ENCODE data around the gene MAP3K13.

MAP3K13 gene

DNA sequence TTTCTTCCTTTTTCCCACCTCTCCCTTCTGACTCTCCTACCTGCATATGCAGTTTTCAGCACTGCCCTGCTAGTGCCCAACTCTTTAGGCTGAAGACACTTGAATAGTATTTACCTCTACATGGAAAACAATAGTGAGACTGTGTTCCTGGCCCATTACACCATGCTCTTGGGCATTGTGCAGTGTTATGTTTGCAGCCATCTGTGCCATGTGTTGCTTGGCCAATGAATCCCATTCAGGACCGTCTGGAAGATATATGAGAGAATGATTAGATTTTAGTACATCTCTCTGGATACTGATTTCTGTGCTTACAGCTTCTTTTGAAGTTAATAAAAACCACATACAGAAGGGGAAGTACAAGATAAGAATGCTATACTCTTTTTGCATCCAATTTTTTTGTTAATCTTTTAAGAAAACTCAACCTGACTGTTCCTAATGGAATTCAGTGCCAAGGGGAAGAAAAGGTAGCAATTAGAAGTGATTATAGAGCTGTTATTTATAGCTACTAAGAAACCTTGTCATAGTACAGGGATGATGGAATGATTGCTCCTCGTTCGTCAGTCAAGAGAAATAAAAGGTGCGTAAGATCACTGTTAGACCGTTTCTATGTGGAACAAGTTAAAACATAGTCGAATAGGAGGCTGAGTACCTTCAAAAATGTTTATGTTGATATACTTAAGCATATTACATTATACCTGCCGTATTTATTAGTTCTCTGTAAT, 77.0 kb downstream of the MAP3K13 start:
- no peak for TF ChIP-seq GATA3 (IDR thresholded peaks at IDR 0.05; ENCODE audit: low read depth, low read length)
- no peak for TF ChIP-seq GATA2 (IDR thresholded peaks at IDR 0.05; ENCODE audit: low read depth, low read length)

DNA sequence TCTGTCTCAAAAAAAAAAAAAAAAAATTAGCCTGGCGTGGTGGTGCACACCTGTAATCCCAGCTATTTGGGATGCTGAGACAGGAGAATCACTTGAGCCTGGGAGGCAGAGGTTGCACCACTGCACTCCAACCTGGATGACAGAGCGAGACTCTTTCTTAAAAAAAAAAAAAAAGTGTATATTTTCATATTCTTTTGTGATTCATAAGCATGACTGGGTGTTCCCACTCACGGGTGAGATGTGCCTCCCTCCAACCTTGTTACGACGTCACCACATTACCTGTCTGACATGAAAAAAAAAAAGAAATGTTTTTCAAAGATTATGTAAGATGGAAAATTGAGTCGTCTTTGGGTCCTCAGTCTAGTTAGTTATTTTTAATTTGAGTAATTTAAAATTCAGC, 79.1 kb downstream of the MAP3K13 start:
- TF ChIP-seq GATA3 (IDR thresholded peaks at IDR 0.05; ENCODE audit: low read depth, low read length) (no peak), GATA2 (IDR thresholded peaks at IDR 0.05; ENCODE audit: low read depth, low read length) (no peak)

DNA sequence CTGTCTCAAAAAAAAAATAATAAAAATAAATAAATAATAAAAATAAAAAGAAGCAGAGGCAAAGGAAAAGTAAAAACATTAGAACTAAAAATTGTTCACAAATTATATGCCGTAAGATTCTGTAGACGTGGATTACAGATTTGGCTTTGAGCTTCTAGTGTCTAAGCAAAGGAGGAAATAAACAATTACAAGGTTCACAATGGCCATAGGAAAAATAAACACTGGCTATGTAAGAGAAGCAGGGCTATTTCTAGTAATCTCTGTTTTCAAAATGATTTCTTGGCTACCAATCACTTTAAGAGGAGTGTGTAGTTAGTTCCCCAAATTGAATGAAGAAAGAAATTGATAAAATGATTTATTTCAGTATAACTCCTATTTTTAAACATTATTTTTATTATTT, 81.4 kb downstream of the MAP3K13 start:
- no peak for TF ChIP-seq GATA3 (IDR thresholded peaks at IDR 0.05; ENCODE audit: low read depth, low read length)
- no peak for TF ChIP-seq GATA2 (IDR thresholded peaks at IDR 0.05; ENCODE audit: low read depth, low read length)

DNA sequence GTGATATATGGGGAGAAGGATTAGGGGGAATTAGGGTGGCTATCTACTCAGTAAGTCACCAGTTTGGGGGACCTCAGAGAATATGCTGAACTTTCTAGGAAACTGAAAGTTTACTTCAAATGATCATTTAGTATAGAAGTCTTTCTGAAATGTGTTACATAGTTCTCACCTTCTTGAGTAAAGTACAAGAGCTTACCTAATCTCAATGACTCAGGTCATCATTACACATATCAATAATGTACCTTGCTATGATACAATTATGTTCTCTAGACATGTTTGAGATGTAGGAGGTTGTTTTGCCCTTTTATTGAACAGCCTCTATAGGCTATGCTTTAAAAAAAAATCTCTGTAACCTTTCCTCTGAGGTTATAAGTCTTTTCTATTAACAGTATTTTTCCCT, 85.2 kb downstream of the MAP3K13 start:
- TF ChIP-seq GATA3 (IDR thresholded peaks at IDR 0.05; ENCODE audit: low read depth, low read length) = no peak
- no peak for TF ChIP-seq GATA2 (IDR thresholded peaks at IDR 0.05; ENCODE audit: low read depth, low read length)

DNA sequence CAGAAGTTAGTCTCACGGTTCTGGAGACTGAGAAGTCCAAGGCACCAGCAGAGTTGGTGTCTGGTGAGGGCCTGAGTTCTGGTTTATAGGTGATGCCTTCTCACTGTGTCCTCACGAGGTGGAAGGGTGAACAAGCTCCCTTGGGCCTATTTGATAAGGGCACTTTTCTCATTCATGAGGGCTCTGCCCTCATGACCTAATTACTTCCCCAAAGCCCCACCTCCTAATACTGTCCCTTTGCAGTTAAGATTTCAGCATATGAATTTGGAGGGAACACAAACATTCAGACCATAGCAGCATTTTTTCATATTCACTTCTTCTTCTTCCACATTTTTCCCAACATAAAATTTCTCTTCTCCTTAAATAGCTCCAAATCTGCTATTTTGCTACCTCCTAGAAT, 94.4 kb downstream of the MAP3K13 start:
- TF ChIP-seq GATA2 (IDR thresholded peaks at IDR 0.05; ENCODE audit: low read depth, low read length) (no peak), GATA3 (IDR thresholded peaks at IDR 0.05; ENCODE audit: low read depth, low read length) (no peak)

DNA sequence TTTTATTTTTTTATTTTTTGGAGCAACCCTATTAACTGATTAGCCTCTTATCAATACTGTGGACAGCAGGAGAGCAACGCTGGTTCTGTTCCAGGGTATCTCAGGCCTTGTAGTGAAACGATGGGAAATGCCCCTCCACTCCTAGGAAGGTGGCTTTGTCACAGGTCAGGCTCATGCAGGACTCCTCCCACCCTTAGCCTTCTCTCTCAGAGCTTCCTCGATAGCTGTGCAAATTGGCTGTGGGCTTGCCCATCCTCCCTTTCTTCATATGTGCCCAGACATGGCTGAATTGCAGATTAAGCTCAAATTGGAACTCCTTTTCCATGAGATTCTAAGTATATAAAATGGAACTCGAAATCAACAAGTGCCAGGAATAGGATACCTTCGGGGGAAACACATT, 97.4 kb downstream of the MAP3K13 start:
- no peak for TF ChIP-seq GATA2 (IDR thresholded peaks at IDR 0.05; ENCODE audit: low read depth, low read length)
- no peak for TF ChIP-seq GATA3 (IDR thresholded peaks at IDR 0.05; ENCODE audit: low read depth, low read length)

DNA sequence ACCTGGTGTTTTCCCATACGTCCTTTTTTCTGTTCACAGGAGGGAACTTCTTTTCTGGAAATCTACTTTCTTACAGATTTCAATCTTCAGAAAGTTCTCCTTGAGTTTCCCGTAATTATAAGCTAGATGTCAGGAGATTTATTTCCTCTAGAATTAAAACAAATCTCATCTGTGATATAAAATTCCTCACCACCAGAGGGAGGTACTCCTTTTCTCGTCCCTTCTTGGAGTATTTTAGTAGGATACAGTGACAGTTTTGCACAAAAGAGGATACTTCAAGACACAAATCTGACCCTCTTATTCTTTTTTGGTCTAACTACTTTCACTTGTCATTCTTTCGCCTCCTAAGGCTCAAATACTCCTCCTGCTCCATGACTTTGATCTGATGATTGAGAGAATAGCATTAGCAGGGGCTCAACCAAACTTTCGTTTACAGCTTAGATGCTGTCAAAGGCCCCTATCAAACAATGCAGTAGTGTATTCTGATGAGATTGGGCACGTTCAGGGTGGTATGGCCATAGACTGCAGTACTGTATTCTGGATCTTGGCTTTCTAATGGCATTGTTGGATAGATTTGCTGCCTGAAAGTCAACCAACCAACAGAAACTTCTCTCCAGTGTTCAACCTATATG, 97.9 kb downstream of the MAP3K13 start:
- TF ChIP-seq GATA2 (IDR thresholded peaks at IDR 0.05; ENCODE audit: low read depth, low read length) (no peak), GATA3 (IDR thresholded peaks at IDR 0.05; ENCODE audit: low read depth, low read length) (no peak)

DNA sequence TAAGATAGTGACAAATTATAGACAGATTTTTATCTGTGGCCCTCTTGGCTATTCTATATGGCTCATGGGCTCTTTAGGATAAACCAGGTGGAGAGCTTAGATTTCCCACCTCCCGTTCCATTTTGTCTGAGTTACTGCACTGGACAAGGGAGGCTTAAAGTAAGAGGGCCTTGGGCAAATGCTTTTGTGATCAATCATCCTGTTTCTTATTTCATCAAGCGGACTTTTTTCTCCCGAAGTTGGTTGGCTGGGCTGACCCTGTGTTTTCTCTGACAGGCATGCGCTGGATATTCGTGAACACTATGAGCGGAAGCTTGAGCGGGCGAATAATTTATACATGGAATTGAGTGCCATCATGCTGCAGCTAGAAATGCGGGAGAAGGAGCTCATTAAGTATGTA, 102.5 kb downstream of the MAP3K13 start:
- TF ChIP-seq GATA2 (IDR thresholded peaks at IDR 0.05; ENCODE audit: low read depth, low read length) (no peak), GATA3 (IDR thresholded peaks at IDR 0.05; ENCODE audit: low read depth, low read length) (no peak)

DNA sequence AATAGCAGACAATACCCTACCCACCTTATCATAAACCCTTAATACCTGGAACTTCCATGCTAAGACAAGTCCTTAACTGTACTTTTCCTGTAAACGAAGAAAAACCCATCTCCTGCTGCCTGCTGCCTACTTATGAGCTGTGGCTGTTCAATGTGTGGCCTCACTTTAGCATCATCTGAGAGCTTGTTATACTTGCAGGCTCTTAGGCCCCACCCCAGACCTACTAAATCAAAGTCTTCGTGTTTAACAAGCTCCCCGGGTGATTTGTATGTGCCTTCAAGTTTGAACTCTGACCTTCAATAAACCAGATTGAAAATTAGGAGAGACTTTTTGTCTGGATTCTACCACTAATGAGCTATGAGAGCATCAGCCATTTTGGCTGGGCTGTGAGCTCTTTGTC, 106.6 kb downstream of the MAP3K13 start:
- TF ChIP-seq GATA2 (IDR thresholded peaks at IDR 0.05; ENCODE audit: low read depth, low read length) (no peak), GATA3 (IDR thresholded peaks at IDR 0.05; ENCODE audit: low read depth, low read length) (no peak)

DNA sequence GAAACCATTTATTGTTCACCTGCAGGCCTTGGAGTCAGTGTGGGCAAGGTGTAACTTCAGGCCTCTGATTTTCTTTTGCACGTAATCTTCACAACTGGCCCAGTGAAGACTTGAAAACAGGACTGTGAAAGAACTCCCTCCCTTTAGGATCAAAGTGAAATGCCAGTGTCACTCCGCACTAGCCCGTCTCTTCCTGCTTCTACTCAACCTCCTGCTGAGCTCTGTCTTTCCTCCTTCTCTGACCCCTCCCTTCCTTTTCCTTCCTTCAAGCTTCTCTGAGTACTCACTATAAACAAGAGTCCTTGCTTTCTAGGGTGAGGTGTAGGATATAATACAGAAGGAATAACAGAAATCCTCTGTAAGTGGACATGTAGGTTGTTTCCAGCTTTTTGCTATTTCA, 107.4 kb downstream of the MAP3K13 start:
- TF ChIP-seq GATA3 (IDR thresholded peaks at IDR 0.05; ENCODE audit: low read depth, low read length) (no peak), GATA2 (IDR thresholded peaks at IDR 0.05; ENCODE audit: low read depth, low read length) (no peak)

DNA sequence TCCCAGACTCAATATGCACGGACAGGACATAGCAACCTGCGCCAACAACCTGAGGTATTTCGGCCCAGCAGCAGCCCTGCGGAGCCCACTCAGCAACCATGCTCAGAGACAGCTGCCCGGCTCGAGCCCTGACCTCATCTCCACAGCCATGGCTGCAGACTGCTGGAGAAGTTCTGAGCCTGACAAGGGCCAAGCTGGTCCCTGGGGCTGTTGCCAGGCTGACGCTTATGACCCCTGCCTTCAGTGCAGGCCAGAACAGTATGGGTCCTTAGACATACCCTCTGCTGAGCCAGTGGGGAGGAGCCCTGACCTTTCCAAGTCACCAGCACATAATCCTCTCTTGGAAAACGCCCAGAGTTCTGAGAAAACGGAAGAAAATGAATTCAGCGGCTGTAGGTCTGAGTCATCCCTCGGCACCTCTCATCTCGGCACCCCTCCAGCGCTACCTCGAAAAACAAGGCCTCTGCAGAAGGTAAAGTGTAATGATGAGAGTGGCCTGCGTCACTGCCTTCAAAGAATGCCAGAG, 110.4 kb downstream of the MAP3K13 start:
- TF ChIP-seq GATA2 (IDR thresholded peaks at IDR 0.05; ENCODE audit: low read depth, low read length) (no peak), GATA3 (IDR thresholded peaks at IDR 0.05; ENCODE audit: low read depth, low read length) (no peak)

DNA sequence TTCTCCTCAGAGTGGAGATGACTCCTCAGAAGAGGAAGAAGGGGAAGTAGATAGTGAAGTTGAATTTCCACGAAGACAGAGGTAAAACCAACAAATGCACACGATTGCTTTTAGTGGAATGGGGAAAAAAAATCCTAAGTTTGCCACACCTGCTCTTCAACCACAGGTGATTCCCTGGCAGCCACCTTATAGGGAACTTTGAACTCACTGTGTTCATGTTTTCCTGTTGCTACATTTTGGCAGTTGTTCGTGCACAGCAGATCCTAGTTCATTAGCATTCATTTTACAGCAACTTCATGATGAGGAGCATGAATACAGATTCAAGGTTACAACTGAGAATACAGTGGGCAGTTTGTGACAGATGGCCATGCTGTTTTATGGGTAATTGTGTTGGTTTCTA, 114.4 kb downstream of the MAP3K13 start:
- TF ChIP-seq GATA2 (IDR thresholded peaks at IDR 0.05; ENCODE audit: low read depth, low read length) (no peak), GATA3 (IDR thresholded peaks at IDR 0.05; ENCODE audit: low read depth, low read length) (no peak)

DNA sequence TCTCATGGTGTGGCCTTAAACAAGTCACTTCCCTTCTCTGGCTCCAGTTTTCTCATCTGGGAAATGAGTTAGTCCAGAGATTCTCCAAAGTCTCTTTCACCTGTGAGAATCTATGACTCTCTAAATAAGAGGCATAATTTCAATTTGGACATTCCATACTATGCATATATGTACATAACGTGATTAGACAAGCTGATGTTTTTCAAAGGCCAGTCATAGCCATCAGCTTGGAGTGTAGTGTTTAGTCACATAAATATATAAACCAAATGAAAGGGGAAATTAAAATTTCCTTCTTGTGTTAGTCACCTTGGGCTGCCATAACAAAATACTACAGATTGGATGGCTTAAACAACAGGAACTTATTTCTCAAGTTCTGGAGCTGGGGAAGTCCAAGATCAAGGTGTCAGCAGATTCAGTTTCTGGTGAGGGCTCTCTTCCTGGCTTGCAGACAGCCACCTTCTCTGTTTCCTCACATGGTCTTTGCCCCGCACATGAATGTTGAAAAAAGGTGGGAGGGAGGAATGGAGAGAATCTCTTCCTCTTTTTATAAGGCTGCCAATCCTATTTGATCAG, 116.5 kb downstream of the MAP3K13 start:
- TF ChIP-seq GATA3 (IDR thresholded peaks at IDR 0.05; ENCODE audit: low read depth, low read length) = no peak
- TF ChIP-seq GATA2 (IDR thresholded peaks at IDR 0.05; ENCODE audit: low read depth, low read length) = no peak

DNA sequence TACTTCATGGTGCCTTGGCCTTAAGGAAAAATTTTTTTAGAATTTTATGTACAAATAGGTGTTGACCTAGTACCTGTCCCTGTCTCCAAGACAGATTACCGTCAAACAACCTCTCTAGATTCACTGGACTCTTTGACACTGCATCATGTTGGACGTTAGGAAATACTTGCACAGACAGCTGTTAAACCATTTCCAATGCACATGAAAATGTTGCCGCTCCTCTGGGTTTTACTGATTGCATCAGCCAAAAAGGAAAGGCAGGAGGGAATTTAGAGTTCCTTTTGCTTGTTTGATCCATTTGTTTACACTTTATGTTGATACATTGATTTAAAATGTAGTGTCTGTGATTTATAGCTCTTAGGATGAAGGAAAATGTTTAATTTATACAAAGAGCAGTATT, 121.4 kb downstream of the MAP3K13 start:
- no peak for TF ChIP-seq GATA3 (IDR thresholded peaks at IDR 0.05; ENCODE audit: low read depth, low read length)
- TF ChIP-seq GATA2 (IDR thresholded peaks at IDR 0.05; ENCODE audit: low read depth, low read length) = no peak

DNA sequence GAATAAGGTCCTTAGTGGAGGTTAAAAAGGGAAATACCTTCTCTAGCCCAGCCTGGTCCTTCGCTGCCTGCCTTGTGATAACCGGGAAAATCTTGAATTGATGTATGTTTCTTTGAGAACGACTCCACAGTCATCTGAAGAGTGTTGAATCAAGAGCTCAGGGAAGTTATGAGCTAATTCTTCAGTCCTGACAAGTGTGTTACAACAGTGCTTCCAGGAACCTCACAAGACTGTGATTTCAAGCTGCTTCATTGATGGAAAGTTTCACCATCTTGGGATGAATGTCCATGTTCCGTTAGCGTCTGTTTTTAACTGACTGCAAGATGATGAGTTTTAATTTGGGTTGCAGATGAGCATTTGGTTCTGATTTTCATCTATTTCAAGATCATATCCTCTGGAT, 123.5 kb downstream of the MAP3K13 start:
- no peak for TF ChIP-seq GATA3 (IDR thresholded peaks at IDR 0.05; ENCODE audit: low read depth, low read length)
- TF ChIP-seq GATA2 (IDR thresholded peaks at IDR 0.05; ENCODE audit: low read depth, low read length) = no peak
